NCI-H1048 (cell line): ENCODE measurements around the gene PTGIS.

Source experiments
- DNase-seq: peaks from one replicate; lab custom pipeline; 2025; lab: John Stamatoyannopoulos, UW

Gene PTGIS

DNA sequence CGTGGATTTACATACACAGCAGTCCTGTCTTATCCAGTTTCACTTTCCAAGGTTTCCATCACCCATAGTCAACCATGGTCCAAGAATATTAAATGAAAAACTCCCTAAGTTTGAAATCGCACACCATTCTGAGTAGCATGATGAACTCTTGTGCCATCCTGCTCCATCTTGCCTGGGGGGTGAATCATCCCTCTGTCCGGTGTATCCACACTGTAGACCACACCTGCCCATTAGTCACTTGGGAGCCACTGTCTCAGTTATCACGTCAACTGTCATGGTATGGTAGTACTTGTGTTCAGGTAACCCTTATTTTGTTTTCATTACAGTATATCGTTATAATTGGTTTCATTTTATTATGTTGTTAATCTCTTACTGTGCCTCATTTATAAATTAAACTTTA lies 38.5 kb downstream of the PTGIS start:
- DNase-seq: no peak

DNA sequence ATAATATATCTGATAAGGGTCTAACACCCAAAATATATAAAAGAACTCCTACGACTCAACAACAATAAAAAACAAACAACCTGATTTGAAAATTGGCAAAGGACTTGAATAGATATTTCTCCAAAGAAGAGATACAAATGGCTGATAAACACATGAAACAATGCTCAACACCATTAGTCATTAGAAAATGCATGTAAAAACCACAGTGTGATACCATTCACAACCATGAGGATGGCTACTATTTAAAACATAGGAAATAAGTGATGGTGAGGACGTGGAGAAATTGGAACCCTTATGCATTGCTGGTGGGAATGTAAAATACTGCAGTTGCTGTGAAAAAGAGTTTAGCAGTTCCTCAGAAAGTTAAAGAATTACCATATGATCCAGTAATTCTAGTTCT lies 41.4 kb downstream of the PTGIS start:
- no peak for DNase-seq

DNA sequence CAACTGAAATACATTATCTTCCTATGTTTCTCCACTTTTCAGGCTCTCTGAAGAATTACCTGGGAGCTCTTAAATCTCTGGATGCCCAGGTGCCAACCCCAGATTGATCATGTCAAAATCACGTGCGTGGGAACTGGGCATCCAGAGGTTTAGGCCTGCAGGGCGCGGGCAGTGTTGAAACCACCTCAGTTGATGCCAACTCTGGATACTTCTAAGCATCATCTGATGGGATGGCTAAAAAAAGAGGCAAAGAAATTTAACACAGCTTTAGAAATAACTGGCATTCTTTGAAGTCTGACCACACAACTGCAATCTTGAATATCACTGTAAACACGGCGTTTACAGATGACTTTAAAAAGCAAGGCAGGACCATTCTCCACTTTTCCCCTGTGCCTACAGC lies 41.9 kb downstream of the PTGIS start:
- DNase-seq: no peak

DNA sequence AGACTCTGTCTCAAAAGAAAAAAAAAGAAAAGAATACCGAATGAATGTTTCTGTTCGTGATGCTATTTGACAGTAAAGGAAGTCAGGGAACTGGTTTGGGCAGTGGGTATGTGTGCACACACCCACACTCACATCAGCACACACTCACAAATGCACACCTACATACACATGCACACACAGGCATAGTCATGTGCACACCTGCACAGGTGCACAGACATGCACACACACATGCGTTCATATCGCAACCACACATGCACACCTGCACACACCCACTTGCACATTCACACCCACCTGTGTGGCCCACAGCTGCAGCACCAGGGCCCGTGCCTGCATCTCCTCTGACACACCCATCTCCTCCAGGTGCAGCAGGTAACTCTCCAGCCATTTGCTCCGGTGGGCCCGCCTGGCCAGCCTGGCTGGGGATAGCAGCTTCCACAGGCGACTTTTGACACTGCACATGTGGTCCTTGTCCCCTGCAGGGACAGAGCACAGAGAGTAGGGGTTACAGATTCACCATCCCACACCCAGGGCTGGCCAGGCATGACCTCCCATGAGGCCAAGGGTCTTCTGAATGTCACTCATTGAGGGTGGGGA lies 44.1 kb downstream of the PTGIS start:
- DNase-seq: no peak

DNA sequence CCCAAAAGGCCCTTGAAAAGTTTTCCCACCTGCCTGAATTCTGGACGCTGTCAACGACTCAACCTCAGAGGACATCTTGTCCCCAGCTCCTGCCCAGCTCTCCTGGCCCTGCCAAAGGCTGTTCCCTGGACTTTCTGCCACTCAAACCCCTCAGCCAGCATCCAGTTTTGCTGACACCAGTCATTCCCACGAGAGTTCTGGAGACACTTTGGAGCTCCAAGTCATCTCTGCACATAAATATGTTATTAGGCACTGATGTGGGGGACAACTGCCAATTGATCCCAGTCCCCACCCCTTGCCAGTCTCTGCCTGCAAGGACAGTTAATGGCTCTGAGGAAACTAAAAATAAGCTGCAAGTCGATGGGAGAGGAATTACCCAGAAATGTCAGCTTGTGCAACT lies 46.6 kb downstream of the PTGIS start:
- DNase-seq: no peak

DNA sequence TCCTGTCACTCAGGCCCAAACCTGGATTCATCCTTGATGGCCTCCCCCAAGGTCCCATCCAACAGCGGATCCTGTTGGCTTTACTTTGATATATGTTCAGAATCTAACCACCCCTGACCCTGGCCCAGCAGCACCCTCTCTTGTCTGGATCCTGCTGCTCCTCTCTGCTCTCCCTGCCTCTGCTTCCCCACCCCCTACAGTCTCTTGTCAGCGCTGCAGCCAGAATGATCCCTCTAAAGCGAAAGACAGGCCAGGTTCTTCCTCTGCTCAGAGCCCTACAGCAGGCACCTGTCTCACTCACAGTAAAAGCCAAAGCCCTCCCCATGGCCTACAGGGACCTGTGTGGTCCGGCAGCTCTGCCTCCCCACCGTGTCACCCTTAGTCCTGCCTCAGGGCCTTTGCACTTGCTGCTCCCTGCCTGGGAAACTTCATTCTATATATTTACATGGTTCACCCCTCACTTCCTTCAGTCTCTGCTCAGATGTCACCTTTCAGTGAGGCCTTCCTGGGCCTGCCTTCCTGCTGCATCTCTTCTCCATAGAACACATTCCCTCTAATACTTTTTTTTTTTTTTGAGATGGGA lies 48.1 kb downstream of the PTGIS start:
- DNase-seq: no peak

DNA sequence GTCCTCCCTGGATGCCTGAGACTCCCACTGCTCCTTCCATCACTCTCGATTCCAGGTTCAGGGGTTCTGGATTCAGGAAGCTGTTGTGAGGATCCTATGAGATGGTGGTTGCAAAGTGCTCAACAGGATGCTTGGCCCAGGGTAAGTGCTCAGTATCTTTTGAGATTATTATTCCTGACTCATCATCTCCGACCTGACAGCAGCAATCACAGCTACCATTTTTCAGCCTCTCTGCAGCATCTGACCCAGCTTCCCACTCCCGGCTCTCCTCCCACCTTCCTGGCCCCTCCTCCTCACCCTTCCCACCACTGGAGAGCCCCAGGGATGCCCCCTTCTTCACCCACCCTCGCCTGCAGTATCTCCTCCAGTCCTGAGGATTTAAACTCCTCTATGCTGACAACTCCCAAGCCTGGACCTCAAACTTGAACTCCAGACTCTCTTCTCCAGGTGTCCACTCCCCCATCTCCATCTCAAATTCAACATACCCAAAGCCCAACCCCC lies 48.7 kb downstream of the PTGIS start:
- DNase-seq: no peak

DNA sequence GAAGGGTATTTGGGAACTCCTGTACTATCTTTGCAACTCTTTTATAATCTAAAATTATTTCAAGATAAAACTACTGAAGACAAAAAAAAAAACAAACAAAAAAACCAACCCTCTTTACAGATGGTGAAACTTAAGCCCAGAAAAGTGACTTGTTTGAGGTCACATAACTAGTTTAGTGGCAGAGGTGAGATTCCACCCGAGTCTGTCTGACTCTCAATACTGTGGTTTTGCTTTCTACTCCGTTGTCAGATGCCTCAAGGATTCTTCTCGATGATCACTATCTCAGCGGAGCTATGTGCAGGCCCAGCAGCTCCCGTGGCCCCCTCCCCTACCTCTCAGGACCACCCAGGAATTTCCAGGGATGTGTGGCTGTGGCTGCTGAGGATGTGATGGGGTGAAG lies 49.4 kb downstream of the PTGIS start:
- DNase-seq: no peak

DNA sequence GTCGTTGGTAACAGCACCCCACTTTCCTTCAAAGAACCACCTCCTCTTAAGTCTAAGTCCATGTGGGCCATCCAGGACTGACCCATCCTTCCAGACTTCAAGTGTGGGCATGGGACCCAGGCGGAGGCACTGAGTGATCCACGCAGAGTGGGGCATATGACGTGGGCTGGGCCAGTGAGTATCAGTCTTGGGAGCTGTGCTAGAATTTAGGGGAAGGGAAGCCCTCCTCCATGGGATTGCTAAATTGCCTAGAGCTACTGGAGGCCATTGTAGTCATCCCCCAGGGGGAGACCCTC lies 50.2 kb downstream of the PTGIS start:
- no peak for DNase-seq

DNA sequence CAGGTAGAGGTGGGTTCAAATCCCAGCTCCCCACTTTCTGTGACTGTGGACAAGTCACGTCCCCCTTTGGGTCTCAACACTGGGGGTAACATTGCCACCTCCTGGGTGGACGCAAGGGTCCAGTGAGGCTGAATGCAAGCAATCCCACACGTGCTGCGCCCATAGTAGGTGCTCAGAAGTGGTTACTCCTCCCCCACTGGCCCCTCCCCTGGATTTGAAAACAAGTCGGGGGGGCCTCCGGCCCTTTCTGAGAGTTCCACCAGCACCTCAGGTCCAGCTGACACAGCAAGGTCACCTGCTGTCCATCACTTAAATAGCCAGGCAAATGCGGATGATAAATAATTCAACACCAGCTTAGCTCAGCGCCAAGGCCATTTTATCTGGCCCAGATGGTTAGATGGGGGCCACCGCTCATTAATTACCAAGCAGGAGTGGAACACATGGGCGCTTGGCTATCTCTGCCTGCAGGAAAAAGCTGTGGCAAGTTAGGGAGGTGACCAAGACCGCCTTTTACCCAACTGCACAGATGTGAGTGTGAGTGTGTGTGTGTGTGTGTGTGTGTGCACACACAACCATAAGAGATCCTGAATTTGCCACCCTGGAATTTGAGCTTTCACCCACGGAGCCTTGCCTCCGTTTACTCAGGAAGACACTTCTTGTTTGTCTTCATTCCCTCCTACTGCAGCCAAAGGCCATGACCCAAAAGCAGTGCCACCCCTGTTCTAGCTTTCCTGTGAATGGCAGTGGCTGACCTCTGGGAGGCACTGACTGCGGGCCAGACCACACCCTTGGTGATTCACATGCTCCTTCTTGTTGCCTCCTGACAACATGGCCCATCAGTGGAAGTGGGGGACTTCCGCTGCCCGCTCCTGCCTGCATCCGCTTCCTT lies 50.8 kb downstream of the PTGIS start:
- no peak for DNase-seq

DNA sequence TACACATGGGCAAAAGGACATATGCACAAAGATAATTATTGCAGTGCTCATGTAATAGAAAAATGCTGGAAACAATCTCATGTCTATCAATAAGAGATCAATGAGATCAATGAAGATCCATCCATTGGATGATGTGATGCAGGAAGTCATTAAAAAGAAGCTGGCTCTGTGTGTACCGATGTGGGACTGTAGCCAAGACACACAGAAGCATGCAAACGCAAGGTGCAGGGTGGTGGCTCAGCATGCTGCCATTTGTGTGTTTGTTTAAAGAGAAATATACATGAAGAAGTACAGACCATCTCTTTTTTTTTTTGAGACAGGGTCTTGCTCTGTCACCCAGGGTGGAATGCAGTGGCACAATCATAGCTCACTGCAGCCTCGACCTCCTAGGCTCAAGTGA lies 52.4 kb downstream of the PTGIS start:
- DNase-seq: no peak

DNA sequence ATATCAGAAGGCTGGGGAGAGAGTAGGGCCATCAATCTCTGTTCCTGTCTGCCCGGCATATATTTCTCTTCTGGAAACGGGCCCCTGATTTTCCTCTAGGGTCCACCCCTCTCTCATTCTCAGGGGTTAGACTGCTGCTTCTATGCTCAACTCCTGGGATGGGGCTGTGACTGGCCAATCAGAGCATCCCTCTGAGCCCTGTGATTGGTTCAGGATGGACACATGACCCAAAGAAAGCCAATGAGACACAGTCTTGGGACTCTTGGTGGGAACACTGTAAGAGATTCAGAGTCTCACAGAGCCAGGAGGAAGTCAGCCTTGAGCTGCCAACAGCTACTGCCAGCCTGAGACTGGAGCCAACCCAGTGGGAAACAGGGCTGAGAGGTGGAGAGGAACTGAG lies 54.4 kb downstream of the PTGIS start:
- no peak for DNase-seq

DNA sequence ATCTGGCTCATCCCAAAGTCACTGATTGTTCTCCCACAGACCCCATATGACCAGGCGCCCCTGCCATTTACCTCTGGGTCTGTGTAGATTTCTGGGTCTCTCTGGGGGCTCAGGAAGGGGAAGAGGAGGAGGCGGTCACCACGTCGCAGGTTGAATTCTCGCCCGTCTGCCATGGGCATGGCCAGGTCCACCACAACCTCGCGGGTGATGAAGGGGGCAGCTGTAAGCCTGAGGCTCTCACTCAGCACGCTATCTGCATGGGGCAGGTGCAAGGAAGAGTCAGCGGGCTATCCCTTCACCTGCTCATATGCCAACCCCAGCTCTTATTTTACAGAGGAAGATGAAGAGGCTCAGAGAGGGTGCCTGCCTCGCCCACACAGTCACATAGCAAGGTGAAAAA lies 54.9 kb downstream of the PTGIS start:
- DNase-seq: no peak

DNA sequence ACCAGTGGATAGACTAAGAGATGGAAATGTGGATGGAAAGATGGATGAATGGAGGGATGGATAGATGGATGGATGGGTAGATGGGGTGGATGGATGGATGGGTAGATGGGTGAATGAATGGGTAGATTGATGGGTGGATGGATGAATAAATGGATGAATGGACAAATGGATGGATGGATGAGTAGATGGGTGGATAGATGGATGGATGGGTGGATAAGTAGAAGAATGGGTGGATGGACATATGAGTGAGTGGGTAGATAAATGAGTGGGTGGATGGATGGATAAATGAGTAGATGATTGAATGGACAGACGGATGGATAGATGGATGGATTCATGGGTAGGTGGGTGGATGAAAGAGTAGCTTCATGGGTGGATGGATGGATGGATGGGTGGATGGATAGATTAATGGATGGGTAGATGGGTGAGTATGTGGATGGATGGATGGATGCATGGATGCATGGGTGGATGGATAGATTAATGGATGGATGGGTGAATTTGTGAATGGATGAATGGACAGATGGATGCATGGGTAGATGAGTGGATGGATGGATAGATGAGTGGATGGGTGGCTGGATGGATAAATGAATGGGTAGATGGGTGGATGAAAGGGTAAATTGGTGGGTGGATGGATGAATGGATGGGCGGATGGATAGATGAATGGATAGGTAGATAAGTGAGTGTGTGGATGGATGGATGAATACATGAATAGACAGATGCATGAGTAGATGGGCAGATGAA lies 56.0 kb downstream of the PTGIS start:
- DNase-seq: no peak

DNA sequence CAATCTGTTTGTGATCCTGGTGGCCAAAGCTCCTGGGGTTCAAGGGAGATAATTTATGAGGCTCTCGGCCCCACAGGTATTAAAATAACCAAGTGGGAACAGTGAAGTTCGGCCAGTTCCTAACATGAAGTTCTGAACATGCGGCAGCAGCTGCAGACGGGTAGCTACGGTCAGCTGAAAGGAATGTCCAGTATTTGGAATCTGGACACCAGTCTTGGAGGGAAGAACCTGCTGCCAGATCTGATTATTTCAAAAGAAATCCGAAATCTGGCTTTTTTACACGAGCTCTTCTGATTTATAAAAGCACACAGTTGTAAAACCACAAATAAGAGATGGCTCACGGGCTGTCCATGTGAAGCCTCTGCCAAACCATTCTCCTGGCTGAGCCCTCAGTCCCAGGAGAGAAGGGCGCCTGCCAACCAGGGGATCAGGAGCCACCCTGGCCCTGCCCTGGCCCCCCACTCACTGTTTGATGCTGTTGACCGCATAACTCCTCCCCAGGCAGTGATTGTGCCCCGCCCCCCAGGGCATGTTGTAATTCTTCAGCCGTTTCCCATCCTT lies 57.3 kb downstream of the PTGIS start:
- DNase-seq: no peak

DNA sequence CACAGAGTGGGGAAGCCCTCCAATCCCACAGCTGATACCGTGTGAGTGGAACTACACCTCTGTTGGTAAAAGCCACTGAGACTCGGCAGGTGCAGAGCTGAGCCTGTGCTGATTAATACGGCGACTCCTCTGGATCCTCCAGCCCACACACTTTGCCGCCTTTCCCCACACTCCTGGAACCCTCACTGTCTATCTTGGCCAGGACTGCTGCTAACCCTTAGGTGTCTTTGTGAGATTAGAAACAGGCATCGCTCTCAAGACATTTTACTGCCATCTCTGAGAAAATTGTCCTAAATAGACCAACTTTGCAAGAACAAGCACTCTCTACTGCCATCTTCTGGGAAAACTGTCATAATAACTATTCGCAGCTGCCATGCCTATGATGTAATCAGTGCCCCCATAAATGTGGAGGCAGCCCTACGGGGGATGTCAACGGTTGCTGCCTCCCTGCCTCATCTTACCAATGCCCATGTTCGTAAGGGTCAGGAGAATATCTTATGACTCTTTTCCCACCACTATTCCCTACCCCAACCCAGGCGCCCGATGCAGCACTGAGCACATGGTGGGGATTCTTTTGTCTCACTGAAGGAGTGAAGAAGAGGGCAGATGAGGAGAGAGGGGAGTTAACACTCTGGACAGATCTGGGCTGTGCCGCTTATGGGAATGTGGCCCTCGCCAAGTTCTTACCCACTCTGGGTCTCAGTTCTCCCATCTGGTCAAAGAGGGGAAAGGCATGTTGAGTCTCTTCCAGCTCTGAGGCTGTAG lies 59.3 kb downstream of the PTGIS start:
- no peak for DNase-seq

DNA sequence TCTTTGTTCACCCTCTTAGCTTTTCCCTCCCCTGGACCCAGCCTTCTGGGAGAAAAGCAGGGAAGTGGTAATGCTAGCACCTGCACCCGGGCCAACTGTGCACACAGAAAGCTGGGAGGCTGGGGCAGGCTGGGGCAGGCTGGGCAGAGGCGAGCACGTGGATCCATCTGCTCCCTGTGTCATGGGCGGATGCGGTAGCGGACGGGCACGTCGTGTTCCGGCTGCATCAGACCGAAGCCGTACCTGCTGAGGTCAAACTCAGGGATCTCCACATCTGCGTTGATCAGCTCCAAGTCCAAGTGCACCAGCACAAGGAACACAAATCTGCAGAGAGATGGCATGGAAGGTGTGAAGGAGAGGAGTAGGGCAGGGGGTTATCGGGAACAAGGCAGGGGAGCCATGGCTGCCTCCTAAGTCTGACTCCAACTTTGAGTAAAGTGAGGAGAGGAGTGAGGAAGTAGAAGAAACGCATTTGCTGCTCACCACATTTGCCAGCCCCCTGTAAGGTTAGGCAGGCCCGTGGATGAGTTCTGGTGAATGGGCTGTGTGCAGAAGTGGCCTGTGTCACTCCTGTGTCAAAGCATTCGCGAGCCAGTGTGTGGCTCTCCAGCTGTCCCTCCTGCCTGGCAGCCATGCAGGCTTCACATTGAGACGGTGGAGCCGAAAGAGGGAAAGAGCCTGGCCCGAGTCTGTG lies 60.0 kb downstream of the PTGIS start:
- DNase-seq: no peak

DNA sequence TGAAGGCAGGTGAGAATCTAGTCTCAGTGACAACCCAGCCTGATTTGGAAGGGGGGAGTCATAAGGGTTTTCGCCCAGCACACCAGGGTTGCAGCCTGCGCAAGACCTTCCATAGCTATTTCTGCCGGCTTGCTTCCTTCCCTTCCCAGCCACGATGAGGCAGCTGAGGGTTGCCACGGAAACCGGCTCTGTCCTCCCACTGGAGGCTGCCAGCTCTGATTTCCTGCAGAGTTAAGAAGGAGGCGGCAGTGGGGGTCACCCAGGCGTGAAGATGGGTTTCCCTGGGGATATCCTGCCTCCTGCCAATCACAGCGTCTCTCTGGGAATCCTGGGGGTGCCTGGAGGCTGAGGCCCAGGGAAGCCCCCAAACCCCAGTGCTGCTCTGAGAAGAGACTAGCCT lies 62.4 kb downstream of the PTGIS start:
- DNase-seq: no peak

DNA sequence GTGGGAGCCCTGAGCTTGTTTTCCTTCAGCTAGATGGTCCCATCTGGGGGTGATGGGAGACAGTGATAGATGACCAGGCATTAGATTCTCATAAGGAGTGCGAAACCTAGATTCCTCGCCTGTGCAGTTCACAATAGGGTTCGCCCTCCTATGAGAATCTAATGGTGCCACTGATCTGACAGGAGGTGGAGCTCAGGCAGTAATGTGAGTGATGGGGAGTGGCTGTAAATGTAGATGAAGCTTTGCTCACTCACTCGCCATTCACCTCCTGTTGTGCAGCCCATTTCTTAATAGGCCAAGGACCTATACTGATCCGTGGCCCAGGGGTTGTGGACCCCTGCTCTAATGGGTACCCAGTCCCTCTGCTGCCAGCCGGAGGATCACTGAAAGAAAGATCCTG lies 64.8 kb downstream of the PTGIS start:
- no peak for DNase-seq

DNA sequence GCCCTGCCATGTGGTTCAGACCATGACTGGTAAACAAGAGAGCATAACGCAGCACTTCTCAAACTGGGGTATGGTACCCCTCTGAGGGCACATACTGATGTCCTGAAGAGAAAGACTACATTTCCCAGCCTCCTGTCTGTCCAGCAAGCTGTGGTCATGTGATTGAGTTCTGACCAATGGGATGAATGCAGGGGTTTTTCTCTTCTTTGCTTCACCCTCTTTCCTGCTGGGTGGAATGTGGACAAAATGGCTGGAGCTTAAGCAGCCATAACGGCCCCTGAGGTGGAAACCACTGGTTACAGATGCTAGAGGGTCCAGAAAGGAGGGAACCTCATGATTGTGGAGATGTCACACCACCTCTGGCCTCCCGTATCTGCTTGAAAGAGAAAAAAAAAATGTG lies 66.0 kb downstream of the PTGIS start:
- DNase-seq: no peak

DNA sequence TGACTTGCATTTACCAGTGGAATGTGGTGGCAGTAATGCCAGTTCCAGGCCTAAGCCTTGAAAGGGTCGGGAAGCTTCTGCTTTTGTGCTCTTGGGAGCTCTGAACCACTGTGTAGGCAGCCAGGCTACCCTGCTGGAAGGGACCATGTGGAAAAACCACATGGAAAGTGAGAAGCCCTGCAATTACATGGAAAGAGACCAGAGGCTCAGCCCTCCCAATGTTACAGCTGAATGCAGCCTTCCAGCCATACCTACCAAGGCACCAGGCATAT lies 70.6 kb downstream of the PTGIS start:
- no peak for DNase-seq
